H9 (cell line): ENCODE data around the gene FNDC3A. TPM values are rescaled to one million over a fixed set of nuclear protein-coding genes. Genes with fewer than 3 reads are reported as not detected.

ENCODE experiments used
- DNase-seq: peaks from one replicate; pipeline ENCODE4 v3.0.0-alpha.2; 2017
- H2AFZ ChIP-seq: one replicate; pipeline ENCODE4 v1.6.1; 2013; ENCODE audit warnings: mild to moderate bottlenecking, low read length, control low read depth, moderate library complexity
- H2AK5ac ChIP-seq: 2 replicates; pipeline ENCODE4 v1.6.1; 2013; ENCODE audit warnings: low read length, control low read depth, mixed read lengths; ENCODE audit not compliant: insufficient read length
- H2BK120ac ChIP-seq: one replicate; pipeline ENCODE4 v1.6.1; 2013; ENCODE audit warnings: low read depth, mild to moderate bottlenecking, low read length, control low read depth, inconsistent platforms; ENCODE audit not compliant: poor library complexity, severe bottlenecking
- H2BK12ac ChIP-seq: 2 replicates; pipeline ENCODE4 v1.6.1; 2013; ENCODE audit warnings: low read length, control low read depth, mixed read lengths, low read depth; ENCODE audit not compliant: insufficient read length
- H2BK15ac ChIP-seq: 2 replicates; pipeline ENCODE4 v1.6.1; 2013; ENCODE audit warnings: low read depth, low read length, control low read depth
- H2BK20ac ChIP-seq: one replicate; pipeline ENCODE4 v1.6.1; 2013; ENCODE audit warnings: low read depth, mild to moderate bottlenecking, low read length, control low read depth, inconsistent platforms; ENCODE audit not compliant: poor library complexity, severe bottlenecking
- H2BK5ac ChIP-seq: 2 replicates; pipeline ENCODE4 v1.6.1; 2013; ENCODE audit warnings: low read length, control low read depth, mixed read lengths; ENCODE audit not compliant: insufficient read length
- H3K14ac ChIP-seq: 2 replicates; pipeline ENCODE4 v1.6.1; 2013; ENCODE audit warnings: low read length, control low read depth; ENCODE audit not compliant: insufficient read depth
- H3K18ac ChIP-seq: 2 replicates; pipeline ENCODE4 v1.6.1; 2013; ENCODE audit warnings: low read depth, mild to moderate bottlenecking, mixed read lengths, low read length, control low read depth; ENCODE audit not compliant: insufficient read length
- H3K23ac ChIP-seq: 2 replicates; pipeline ENCODE4 v1.6.1; 2013; ENCODE audit warnings: low read length, control low read depth, mixed read lengths, low read depth; ENCODE audit not compliant: insufficient read length
- H3K23me2 ChIP-seq: 2 replicates; pipeline ENCODE4 v1.6.1; 2013; ENCODE audit warnings: low read depth, mild to moderate bottlenecking, mixed read lengths, low read length, control low read depth; ENCODE audit not compliant: insufficient read length, poor library complexity, severe bottlenecking
- H3K27ac ChIP-seq: 2 replicates; pipeline ENCODE4 v1.5.1; 2013; ENCODE audit warnings: low read length, control low read depth, mixed read lengths, low read depth; ENCODE audit not compliant: insufficient read length
- H3K27me3 ChIP-seq: 2 replicates; pipeline ENCODE4 v1.6.1; 2013; ENCODE audit warnings: low read length, control low read depth, inconsistent platforms; ENCODE audit not compliant: insufficient read depth
- H3K4ac ChIP-seq: 2 replicates; pipeline ENCODE4 v1.6.1; 2013; ENCODE audit warnings: low read depth, mild to moderate bottlenecking, control low read depth, inconsistent platforms, low read length, moderate library complexity
- H3K4me1 ChIP-seq: 2 replicates; pipeline ENCODE4 v1.6.1; 2013; ENCODE audit warnings: low read length, control low read depth, inconsistent platforms; ENCODE audit not compliant: insufficient read depth
- H3K4me2 ChIP-seq: 2 replicates; pipeline ENCODE4 v1.6.1; 2013; ENCODE audit warnings: low read length, control low read depth, mixed read lengths; ENCODE audit not compliant: insufficient read length, insufficient read depth
- H3K56ac ChIP-seq: 2 replicates; pipeline ENCODE4 v1.6.1; 2013; ENCODE audit warnings: low read depth, mild to moderate bottlenecking, mixed read lengths, low read length, control low read depth; ENCODE audit not compliant: insufficient read length
- H3K79me1 ChIP-seq: 2 replicates; pipeline ENCODE4 v1.6.1; 2013; ENCODE audit warnings: low read depth, mild to moderate bottlenecking, moderate library complexity, low read length, control low read depth, inconsistent platforms; ENCODE audit not compliant: insufficient read depth, poor library complexity, severe bottlenecking
- H3K79me2 ChIP-seq: 2 replicates; pipeline ENCODE4 v1.6.1; 2013; ENCODE audit warnings: low read length, control low read depth, inconsistent platforms; ENCODE audit not compliant: insufficient read depth
- H3K9ac ChIP-seq: 2 replicates; pipeline ENCODE4 v1.6.1; 2013; ENCODE audit warnings: low read length, control low read depth, mixed read lengths; ENCODE audit not compliant: insufficient read length; ENCODE audit errors: extremely low read depth
- H3K9me3 ChIP-seq: one replicate; pipeline ENCODE4 v1.6.1; 2013; ENCODE audit warnings: low read depth, low read length, inconsistent platforms; ENCODE audit not compliant: control insufficient read depth
- H3T11ph ChIP-seq: one replicate; pipeline ENCODE4 v1.6.1; 2013; ENCODE audit warnings: mild to moderate bottlenecking, low read length, control low read depth, inconsistent platforms
- H4K20me1 ChIP-seq: one replicate; pipeline ENCODE4 v1.6.1; 2013; ENCODE audit not compliant: control insufficient read depth, insufficient read length, insufficient read depth
- H4K5ac ChIP-seq: 2 replicates; pipeline ENCODE4 v1.6.1; 2013; ENCODE audit warnings: low read depth, mild to moderate bottlenecking, mixed read lengths, low read length, control low read depth; ENCODE audit not compliant: insufficient read length
- H4K8ac ChIP-seq: replicated peaks from 2 replicates; pipeline ENCODE4 v1.6.1; 2013; ENCODE audit warnings: low read length, control low read depth, mixed read lengths, low read depth; ENCODE audit not compliant: insufficient read length
- H4K91ac ChIP-seq: 2 replicates; pipeline ENCODE4 v1.6.1; 2013; ENCODE audit warnings: low read depth, mild to moderate bottlenecking, moderate library complexity, mixed read lengths, low read length, control low read depth; ENCODE audit not compliant: insufficient read length
- H3K27ac Mint-ChIP-seq, 3 experiments: 2 replicates in 2 of 3; 3 replicates in 1 of 3; pipeline ENCODE4 v1.8.0; 2020 to 2021; ENCODE audit warnings: mixed read lengths in 3 of 3, mild to moderate bottlenecking in 1 of 3, moderate library complexity in 1 of 3
- H3K27me3 Mint-ChIP-seq: 2 replicates; pipeline ENCODE4 v1.8.0; 2021; ENCODE audit warnings: low read depth, mild to moderate bottlenecking, moderate library complexity, mixed read lengths
- H3K36me3 Mint-ChIP-seq, 3 experiments: 2 replicates in 2 of 3; 3 replicates in 1 of 3; pipeline ENCODE4 v1.8.0; 2020 to 2021; ENCODE audit warnings: low read depth in 3 of 3, mixed read lengths in 3 of 3; ENCODE audit not compliant: insufficient read depth in 1 of 3
- H3K4me1 Mint-ChIP-seq, 2 experiments: 2 replicates each; pipeline ENCODE4 v1.8.0; 2020; ENCODE audit warnings: mixed read lengths in 2 of 2
- H3K4me3 Mint-ChIP-seq, 2 experiments: 2 replicates in 1 of 2; 3 replicates in 1 of 2; pipeline ENCODE4 v1.8.0; 2020 to 2021; ENCODE audit warnings: mild to moderate bottlenecking in 2 of 2, mixed read lengths in 2 of 2, moderate library complexity in 1 of 2
- H3K9me3 Mint-ChIP-seq, 2 experiments: 2 replicates in 1 of 2; 3 replicates in 1 of 2; pipeline ENCODE4 v1.8.0; 2020; ENCODE audit warnings: mild to moderate bottlenecking in 2 of 2, mixed read lengths in 2 of 2, moderate library complexity in 1 of 2
- WGBS: extraction: QIAGEN DNeasy Blood & Tissue Kit; methylation state at CpG from one replicate; pipeline ENCODE4 v1.1.7; 2013; ENCODE audit warnings: missing lambda C conversion rate, low lambda C conversion rate, mixed read lengths; ENCODE audit not compliant: insufficient read length; ENCODE audit errors: extremely low coverage; 5-methylcytosine and 5-hydroxymethylcytosine counted together
- total RNA-seq: library from RNA; stranded (reverse); gene quantifications from 2 replicates; pipeline ENCODE4 v1.2.1, GENCODE V29; 2021
- TF ChIP-seq, protein P1 (sequence below): fragments of 200-600 bp; sonication (generic); conservative IDR thresholded peaks from 3 replicates; pipeline ENCODE4 v1.8.0; 2021; ENCODE audit warnings: antibody characterized with exemption, mild to moderate bottlenecking

FNDC3A gene
- total RNA-seq, 1 experiment from 2014 or later: 27.4 TPM

GRCh38 chr13:49021953-49022352, 46.2 kb downstream of the FNDC3A start:
- Histone ChIP-seq H3K79me2 (no peaks in the 10 kb centered on the region), H3K79me1 (no peaks in the 10 kb centered on the region), H3K23ac (no peak overlapping the region), H3K4me2 (no peak overlapping the region), H2BK15ac (no peak overlapping the region), H2AFZ (no peak overlapping the region), H3K9ac (no peak overlapping the region), H3K9me3 (no peaks in the 10 kb centered on the region), H2BK12ac (no peak overlapping the region), H3T11ph (no peak overlapping the region), H2BK5ac (no peak overlapping the region), H2AK5ac (no peak overlapping the region), H2BK120ac (no peak overlapping the region), H4K20me1 (no peaks in the 10 kb centered on the region), H3K14ac (no peak overlapping the region), H3K23me2 (no peaks in the 10 kb centered on the region), H4K91ac (no peak overlapping the region), H4K8ac (no peak overlapping the region), H3K56ac (no peak overlapping the region), H3K27me3 (no peaks in the 10 kb centered on the region), H3K27ac (no peak overlapping the region), H4K5ac (no peak overlapping the region), H2BK20ac (no peak overlapping the region), H3K4ac (no peak overlapping the region), H3K18ac (no peak overlapping the region), H3K4me1 (no peaks in the 10 kb centered on the region; the same call in 1 of the 2 replicates)
- H3K36me3 Mint-ChIP-seq: peaks cover 24 to 44% (median 30%) of the 10 kb centered on the region in 3 experiments
- H3K27me3 Mint-ChIP-seq: no peaks in the 10 kb centered on the region
- DNase-seq: no peak
- peaks cover 13 to 24% of the 10 kb centered on the region in 2 experiments for H3K4me1 Mint-ChIP-seq
- no peak overlapping the region for H3K27ac Mint-ChIP-seq
- H3K9me3 Mint-ChIP-seq: peaks cover 19 to 24% of the 10 kb centered on the region in 2 experiments
- no CpG with 5 or more reads among the region's 1 CpG for WGBS
- TF ChIP-seq, protein P1, sequence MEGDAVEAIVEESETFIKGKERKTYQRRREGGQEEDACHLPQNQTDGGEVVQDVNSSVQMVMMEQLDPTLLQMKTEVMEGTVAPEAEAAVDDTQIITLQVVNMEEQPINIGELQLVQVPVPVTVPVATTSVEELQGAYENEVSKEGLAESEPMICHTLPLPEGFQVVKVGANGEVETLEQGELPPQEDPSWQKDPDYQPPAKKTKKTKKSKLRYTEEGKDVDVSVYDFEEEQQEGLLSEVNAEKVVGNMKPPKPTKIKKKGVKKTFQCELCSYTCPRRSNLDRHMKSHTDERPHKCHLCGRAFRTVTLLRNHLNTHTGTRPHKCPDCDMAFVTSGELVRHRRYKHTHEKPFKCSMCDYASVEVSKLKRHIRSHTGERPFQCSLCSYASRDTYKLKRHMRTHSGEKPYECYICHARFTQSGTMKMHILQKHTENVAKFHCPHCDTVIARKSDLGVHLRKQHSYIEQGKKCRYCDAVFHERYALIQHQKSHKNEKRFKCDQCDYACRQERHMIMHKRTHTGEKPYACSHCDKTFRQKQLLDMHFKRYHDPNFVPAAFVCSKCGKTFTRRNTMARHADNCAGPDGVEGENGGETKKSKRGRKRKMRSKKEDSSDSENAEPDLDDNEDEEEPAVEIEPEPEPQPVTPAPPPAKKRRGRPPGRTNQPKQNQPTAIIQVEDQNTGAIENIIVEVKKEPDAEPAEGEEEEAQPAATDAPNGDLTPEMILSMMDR: no peak
- H3K4me3 Mint-ChIP-seq: no peak overlapping the region
